Measurements from ENCODE around the gene CCDC69.

- no peak for TF ChIP-seq CTCF (IDR thresholded peaks at IDR 0.05; ENCODE audit: low read length)
- no peak for TF ChIP-seq EZH2 (IDR thresholded peaks at IDR 0.05; ENCODE audit: borderline replicate concordance, low read length)
Measured at GRCh38 chr5:151182976-151183375, 40.9 kb downstream of the CCDC69 start.

Data from OCI-LY1 (cell line).